Gastroesophageal sphincter (tissue), 4 donors: ENCODE data around the gene CAPZB. TPM values are rescaled to one million over a fixed set of nuclear protein-coding genes. Genes with fewer than 3 reads are reported as not detected.

Experiments used
- ATAC-seq: fragments of 150-250 bp; one replicate; pipeline ENCODE4 v1.9.1; 2016; ENCODE audit warnings: mild to moderate bottlenecking, moderate library complexity
- H3K27ac ChIP-seq, 4 donors: fragments of 200-600 bp; sonication (generic) in 3 of 4; 1 replicate in 3 of 4; 2 replicates in 1 of 4; pipeline ENCODE4 v1.5.1; 2016 to 2019
- H3K27me3 ChIP-seq: fragments of 200-600 bp; sonication (generic); one replicate; pipeline ENCODE4 v1.5.1; 2019
- H3K36me3 ChIP-seq, 2 donors: fragments of 200-600 bp; sonication (generic); one replicate each; pipeline ENCODE4 v1.5.1; 2019; ENCODE audit warnings: control low read depth in 1 of 2
- H3K4me1 ChIP-seq, 3 donors: fragments of 200-600 bp; sonication (generic); 1 replicate in 2 of 3; 2 replicates in 1 of 3; pipeline ENCODE4 v1.5.1; 2016 to 2019; ENCODE audit warnings: control low read depth in 2 of 3
- H3K4me3 ChIP-seq, 2 donors: fragments of 200-600 bp; sonication (generic); one replicate each; pipeline ENCODE4 v1.5.1; 2019; ENCODE audit warnings: mild to moderate bottlenecking in 1 of 2, moderate library complexity in 1 of 2
- H3K9me3 ChIP-seq, 3 donors: fragments of 200-600 bp; sonication (generic); one replicate each; pipeline ENCODE4 v1.5.1; 2017 to 2019; ENCODE audit warnings: control low read depth in 2 of 3
- EP300 ChIP-seq: sonication (generic); formaldehyde crosslinking; IDR thresholded peaks from one replicate; pipeline ENCODE4 v1.6.1; 2017; ENCODE audit warnings: antibody characterized with exemption, mild to moderate bottlenecking
- POLR2A ChIP-seq, 2 donors: fragments of 450-650 bp; IDR thresholded peaks; one replicate each; pipeline ENCODE4 v1.6.1; 2017; ENCODE audit warnings: antibody characterized with exemption in 2 of 2, mild to moderate bottlenecking in 2 of 2, moderate library complexity in 1 of 2
- POLR2AphosphoS5 ChIP-seq: sonication (generic); formaldehyde crosslinking; IDR thresholded peaks from one replicate; pipeline ENCODE4 v1.6.1; 2017; ENCODE audit warnings: antibody characterized with exemption
- WGBS, 2 donors: methylation state at CpG; one replicate each; pipeline ENCODE4 v1.1.5; 2018; ENCODE audit warnings: low coverage in 1 of 2; 5-methylcytosine and 5-hydroxymethylcytosine counted together
- total RNA-seq, 4 donors: library from RNA; depleted of rRNA; stranded (reverse); fragments of >200 nt; gene quantifications; one replicate each; pipeline ENCODE4 v1.1.0, GENCODE V29; 2016
- TF ChIP-seq, protein P1 (sequence below), 4 experiments: fragments of 200-600 bp in 2 of 4; fragments of 450-650 bp in 2 of 4; sonication (generic) in 1 of 4; IDR thresholded peaks; one replicate each; pipeline ENCODE4 v1.5.1; 2017 to 2019; ENCODE audit warnings: antibody characterized with exemption in 4 of 4, mild to moderate bottlenecking in 2 of 4, moderate library complexity in 2 of 4

The CAPZB gene
- total RNA-seq, 4 donors from 2014 or later = 160 to 288 (median 184) TPM

DNA sequence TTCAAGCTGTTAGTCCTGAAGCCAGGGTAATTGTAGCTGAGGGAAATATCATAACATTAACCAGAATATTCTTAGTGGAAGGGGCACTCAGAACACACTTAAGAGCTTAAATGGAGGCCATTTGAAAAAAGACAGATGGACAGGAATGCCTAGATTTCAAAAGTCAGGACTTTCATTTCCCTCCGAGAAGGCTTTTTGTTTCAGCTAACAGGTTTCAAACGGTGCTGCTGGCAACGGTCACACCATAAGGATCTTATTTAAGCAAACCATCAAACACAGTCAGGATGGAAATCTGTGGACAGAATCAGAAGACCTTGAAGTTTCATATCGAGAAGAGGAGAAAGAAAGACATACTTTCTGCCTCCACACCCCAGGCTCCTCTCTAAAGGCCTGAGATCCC lies 103.1 kb downstream of the CAPZB start:
- peak overlapping the region in 1 of 4 donors; percentile 26 for H3K27ac ChIP-seq
- peaks cover 0 to 78% of the 10 kb centered on the region in 2 donors for H3K36me3 ChIP-seq
- WGBS, 2 donors = 28 to 52% methylated on average over 3 to 4 of the region's 4 CpGs

DNA sequence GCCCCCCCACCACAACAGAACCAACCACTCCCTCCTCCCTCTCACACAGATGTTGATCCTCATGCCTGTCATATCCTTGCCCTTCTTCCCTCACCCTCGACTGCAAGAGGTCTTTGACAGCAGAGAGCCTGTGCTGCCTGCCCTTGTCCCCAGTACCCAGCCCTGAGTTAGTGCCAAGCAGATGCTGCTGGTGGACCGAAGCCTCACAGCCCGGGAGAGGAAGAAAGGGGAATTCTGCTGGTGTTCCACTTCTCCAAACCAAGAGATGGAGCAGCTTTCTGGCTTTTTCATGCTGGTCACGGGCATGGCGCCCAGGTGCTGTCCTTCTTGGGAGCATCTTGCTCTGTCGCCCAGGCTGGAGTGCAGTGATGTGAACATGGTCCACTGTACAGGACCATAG lies 104.1 kb downstream of the CAPZB start:
- peaks cover 0 to 34% (median 21%) of the 10 kb centered on the region in 3 donors for H3K4me1 ChIP-seq
- H3K9me3 ChIP-seq = no peaks in the 10 kb centered on the region
- no peaks in the 10 kb centered on the region for H3K27me3 ChIP-seq
- no peak for ATAC-seq
- H3K36me3 ChIP-seq = peaks cover 0 to 88% of the 10 kb centered on the region in 2 donors
- TF ChIP-seq, protein P1, sequence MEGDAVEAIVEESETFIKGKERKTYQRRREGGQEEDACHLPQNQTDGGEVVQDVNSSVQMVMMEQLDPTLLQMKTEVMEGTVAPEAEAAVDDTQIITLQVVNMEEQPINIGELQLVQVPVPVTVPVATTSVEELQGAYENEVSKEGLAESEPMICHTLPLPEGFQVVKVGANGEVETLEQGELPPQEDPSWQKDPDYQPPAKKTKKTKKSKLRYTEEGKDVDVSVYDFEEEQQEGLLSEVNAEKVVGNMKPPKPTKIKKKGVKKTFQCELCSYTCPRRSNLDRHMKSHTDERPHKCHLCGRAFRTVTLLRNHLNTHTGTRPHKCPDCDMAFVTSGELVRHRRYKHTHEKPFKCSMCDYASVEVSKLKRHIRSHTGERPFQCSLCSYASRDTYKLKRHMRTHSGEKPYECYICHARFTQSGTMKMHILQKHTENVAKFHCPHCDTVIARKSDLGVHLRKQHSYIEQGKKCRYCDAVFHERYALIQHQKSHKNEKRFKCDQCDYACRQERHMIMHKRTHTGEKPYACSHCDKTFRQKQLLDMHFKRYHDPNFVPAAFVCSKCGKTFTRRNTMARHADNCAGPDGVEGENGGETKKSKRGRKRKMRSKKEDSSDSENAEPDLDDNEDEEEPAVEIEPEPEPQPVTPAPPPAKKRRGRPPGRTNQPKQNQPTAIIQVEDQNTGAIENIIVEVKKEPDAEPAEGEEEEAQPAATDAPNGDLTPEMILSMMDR (IDR thresholded peaks at IDR 0.05) = no peak
- no peak for TF ChIP-seq POLR2AphosphoS5
- TF ChIP-seq POLR2A (IDR thresholded peaks at IDR 0.05) = no peak
- TF ChIP-seq EP300 = no peak
- H3K4me3 ChIP-seq = no peak overlapping the region
- H3K27ac ChIP-seq = no peak overlapping the region
- WGBS, 2 donors = 29 to 78% methylated on average over 4 of the region's 6 CpGs

More for the DNA sequence above, 103.1 kb downstream of the CAPZB start:
- peaks cover 2 to 44% (median 26%) of the 10 kb centered on the region in 3 donors for H3K4me1 ChIP-seq
- no peaks in the 10 kb centered on the region for H3K9me3 ChIP-seq
- no peak overlapping the region for H3K4me3 ChIP-seq
- TF ChIP-seq POLR2AphosphoS5 (no peak), POLR2A (IDR thresholded peaks at IDR 0.05) (no peak), EP300 (no peak)
- TF ChIP-seq, protein P1 (IDR thresholded peaks at IDR 0.05) = no peak
- no peaks in the 10 kb centered on the region for H3K27me3 ChIP-seq
- no peak for ATAC-seq

DNA sequence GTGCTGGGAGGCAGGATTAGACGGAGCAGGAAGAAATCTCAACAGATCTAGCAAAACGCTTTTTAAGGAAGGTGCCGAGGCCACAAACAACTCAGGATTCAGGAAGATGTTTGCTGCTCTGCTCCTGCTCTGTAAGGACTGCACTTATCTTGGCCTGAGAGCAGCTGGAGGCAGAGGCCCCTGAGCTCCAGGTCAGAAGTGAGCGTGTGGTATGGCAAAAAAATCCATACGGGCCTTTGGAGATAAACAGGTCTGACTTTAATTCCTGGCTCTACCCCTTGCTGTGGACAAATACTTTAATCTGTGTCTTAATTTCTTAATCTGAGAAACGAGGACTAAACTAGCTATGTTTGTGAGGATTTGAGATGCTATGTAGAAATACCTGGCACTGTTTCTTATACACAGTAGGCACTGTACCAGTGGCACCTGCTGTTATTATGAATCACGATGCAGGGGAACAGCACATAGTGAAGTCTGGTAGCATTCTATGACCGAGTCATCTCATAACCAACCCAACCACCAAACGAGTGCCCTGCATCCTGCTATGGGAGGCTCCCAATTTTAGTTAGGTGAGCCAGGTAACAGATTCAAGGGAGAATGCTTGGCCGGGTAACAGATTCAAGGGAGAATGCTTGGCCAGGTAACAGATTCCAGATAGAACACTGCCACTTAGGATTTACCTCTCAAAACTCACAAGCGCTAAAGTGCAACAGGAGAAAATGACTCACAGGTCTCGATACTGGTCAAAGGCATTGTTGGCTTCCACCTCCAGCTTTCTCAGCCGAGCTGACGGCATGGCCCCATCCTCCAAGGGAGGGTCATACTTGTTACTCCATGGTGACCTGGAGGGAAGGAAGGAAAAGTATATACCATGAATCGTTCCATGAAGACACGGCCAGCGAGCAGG lies 107.3 kb downstream of the CAPZB start:
- H3K36me3 ChIP-seq = peaks cover 0 to 93% of the 10 kb centered on the region in 2 donors
- H3K27me3 ChIP-seq = no peaks in the 10 kb centered on the region
- no peak for ATAC-seq
- no peaks in the 10 kb centered on the region for H3K9me3 ChIP-seq
- no peak overlapping the region for H3K4me3 ChIP-seq
- TF ChIP-seq, protein P1 (IDR thresholded peaks at IDR 0.05) = no peak
- TF ChIP-seq EP300 = no peak
- TF ChIP-seq POLR2A (IDR thresholded peaks at IDR 0.05) = no peak
- no peak for TF ChIP-seq POLR2AphosphoS5
- H3K27ac ChIP-seq = peak overlapping the region in 1 of 4 donors; percentile 14
- H3K4me1 ChIP-seq = peaks cover 0 to 28% (median 4%) of the 10 kb centered on the region in 3 donors
- 74 to 80% methylated on average over 5 to 14 of the region's 17 CpGs for WGBS, 2 donors

DNA sequence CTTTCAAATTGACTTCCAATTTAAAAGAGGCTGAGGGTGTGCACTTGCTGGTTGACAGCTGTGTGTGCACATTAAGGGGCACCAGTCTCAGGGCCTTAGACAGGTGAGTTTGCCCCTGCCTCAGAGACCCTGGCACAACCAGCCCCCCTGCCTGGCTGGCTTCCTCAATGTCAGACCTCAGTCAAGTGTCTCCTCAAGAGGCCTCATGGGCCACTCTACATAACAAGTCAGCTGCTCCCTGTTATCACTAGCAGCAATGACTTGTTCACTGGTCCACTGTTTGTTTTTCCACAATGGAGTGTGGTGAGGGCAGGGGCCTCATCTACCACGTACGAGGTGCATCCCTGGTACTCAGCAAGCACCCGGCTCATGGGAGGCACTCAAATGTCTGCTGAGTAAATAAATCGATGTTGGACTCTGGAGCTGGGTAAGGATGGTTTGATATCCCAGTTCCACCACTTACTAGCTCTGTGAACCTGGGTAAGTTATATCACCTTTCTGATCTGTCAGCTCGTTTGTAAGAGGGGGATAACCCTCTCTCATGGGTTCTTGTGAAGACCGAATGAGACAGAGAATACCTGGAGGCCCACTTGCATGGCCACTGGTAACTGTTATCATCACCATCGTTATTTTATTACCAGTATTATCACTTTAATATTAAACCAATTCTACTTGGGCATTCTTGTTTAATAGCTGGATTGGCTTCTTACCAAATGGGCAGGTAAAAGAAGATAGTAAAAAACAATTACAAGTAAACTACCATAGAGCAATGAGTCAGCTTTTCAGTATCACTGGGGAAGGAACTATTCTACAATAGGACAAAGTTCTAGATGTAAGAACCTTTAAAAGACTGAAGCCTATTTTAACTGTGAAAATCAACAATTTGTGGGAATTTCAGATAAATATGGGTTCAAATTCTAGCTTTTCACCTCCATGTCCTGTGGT lies 108.6 kb downstream of the CAPZB start:
- WGBS, 2 donors = 96 to 100% methylated on average over 1 to 6 of the region's 7 CpGs
- no peak for TF ChIP-seq EP300
- no peak for TF ChIP-seq POLR2AphosphoS5
- no peak for TF ChIP-seq POLR2A (IDR thresholded peaks at IDR 0.05)
- TF ChIP-seq, protein P1 (IDR thresholded peaks at IDR 0.05) = no peak
- Histone ChIP-seq H3K27me3 (no peaks in the 10 kb centered on the region), H3K4me1 (peaks cover 0 to 31% (median 8%) of the 10 kb centered on the region in 3 donors), H3K36me3 (peaks cover 0 to 90% of the 10 kb centered on the region in 2 donors), H3K9me3 (no peaks in the 10 kb centered on the region), H3K4me3 (no peak overlapping the region), H3K27ac (no peak overlapping the region)
- ATAC-seq = no peak
